A549 treated with ZK216348 at 1 μM for 4 hours (cell line): Measurements from ENCODE around the gene ITM2A. TPM values are rescaled to one million over a fixed set of nuclear protein-coding genes. Genes with fewer than 3 reads are reported as not detected.

Experiments
- total RNA-seq: library from RNA; stranded (reverse); fragments of 200-300 nt; extraction: Qiagen RNA extraction; gene quantifications from 5 replicates; pipeline ENCODE4 v1.2.3, GENCODE V29; 2022; ENCODE audit warnings: low read depth

Gene ITM2A
- 0.38 to 0.66 TPM in 2 of 5 replicates, not detected in the others for total RNA-seq

DNA sequence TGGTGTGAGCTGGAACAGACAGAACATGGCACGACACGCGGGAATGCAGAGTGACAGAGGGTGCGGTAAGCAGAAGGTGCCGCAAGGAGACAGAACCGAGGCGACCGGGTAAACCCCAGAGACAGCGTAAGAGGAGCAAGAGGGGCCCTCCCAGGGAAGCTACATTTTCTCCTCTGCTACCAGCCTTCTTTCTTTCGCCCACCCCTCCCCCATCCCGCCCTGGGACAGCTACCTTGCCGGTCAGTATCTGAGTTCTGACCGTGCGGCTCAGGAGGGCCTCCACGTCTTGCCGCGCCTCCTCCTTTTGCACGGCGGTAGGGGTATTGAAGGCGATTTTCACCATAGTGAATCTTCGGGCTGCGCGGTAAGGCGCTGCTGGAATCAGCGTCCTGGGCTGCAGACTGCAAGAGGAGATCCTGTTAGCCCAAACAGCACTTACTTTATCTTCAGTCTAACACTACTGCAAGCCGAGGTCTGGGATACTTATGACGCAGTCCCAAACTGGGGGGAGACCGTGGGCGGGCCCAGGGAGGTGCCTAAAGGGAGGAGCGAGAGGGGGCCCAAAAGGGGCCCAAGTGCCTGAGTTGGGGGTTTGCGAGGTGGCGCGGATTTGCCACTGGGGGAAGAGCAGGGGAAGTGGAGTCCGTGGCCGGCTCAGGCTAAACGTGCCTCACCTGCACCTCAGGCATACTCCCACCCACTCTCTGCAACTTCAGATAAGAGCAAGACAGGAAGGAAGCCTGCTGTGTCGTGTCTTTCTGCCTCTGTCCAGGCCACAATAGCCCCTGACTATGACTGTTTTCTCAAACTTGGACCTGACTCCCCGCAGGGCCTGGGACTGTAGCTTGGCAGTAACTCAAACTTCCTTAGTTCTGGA, at the start of gene ITM2A:
TSS of gene ITM2A (minus strand) at position 462 of the 877 bp plus-strand sequence. CDS start at position 343, 119 bp downstream.

Other genes starting within 250 kb of the ITM2A start
- gene GPR174, start 222.6 kb downstream of the ITM2A start, total RNA-seq: not detected in 5 replicates